ENCODE results near the gene CTNNA3.
A peak's percentile ranks its signal among the peaks of the same experiment; 100 is the strongest.

Gene CTNNA3

GRCh38 chr10:67327626-67328535, 368.1 kb downstream of the CTNNA3 start:
- DNase-seq (ENCODE audit: low spot score), result no peak

- DNase-seq (ENCODE audit: low spot score), result no peak
Measured at GRCh38 chr10:67319976-67320375, 376.0 kb downstream of the CTNNA3 start.

GRCh38 chr10:67308912-67309311, 387.1 kb downstream of the CTNNA3 start:
- no peak for DNase-seq (ENCODE audit: low spot score)

GRCh38 chr10:67306588-67307205, 389.3 kb downstream of the CTNNA3 start:
- DNase-seq (ENCODE audit: low spot score), result no peak

- DNase-seq (ENCODE audit: low spot score), result no peak
Measured at GRCh38 chr10:67302701-67303100, 393.3 kb downstream of the CTNNA3 start.

- DNase-seq (ENCODE audit: low spot score), result no peak
Measured at GRCh38 chr10:67299761-67300160, 396.2 kb downstream of the CTNNA3 start.

- no peak for DNase-seq (ENCODE audit: low spot score)
Measured at GRCh38 chr10:67297637-67298181, 398.3 kb downstream of the CTNNA3 start.

GRCh38 chr10:67296926-67297325, 399.1 kb downstream of the CTNNA3 start:
- no peak for DNase-seq (ENCODE audit: low spot score)

- DNase-seq (ENCODE audit: low spot score), result no peak
Measured at GRCh38 chr10:67288688-67289410, 407.1 kb downstream of the CTNNA3 start.

GRCh38 chr10:67284589-67284988, 411.4 kb downstream of the CTNNA3 start:
- DNase-seq (ENCODE audit: low spot score), result no peak

- DNase-seq (ENCODE audit: low spot score), result no peak
Measured at GRCh38 chr10:67282871-67283270, 413.1 kb downstream of the CTNNA3 start.

GRCh38 chr10:67280405-67280804, 415.6 kb downstream of the CTNNA3 start:
- DNase-seq (ENCODE audit: low spot score), result peak; percentile 49

GRCh38 chr10:67277402-67277801, 418.6 kb downstream of the CTNNA3 start:
- DNase-seq (ENCODE audit: low spot score), result no peak

GRCh38 chr10:67269828-67270227, 426.2 kb downstream of the CTNNA3 start:
- DNase-seq (ENCODE audit: low spot score), result no peak

GRCh38 chr10:67268146-67268545, 427.8 kb downstream of the CTNNA3 start:
- no peak for DNase-seq (ENCODE audit: low spot score)

- no peak for DNase-seq (ENCODE audit: low spot score)
Measured at GRCh38 chr10:67262675-67263074, 433.3 kb downstream of the CTNNA3 start.

GRCh38 chr10:67261300-67261797, 434.6 kb downstream of the CTNNA3 start:
- DNase-seq (ENCODE audit: low spot score), result no peak

- DNase-seq (ENCODE audit: low spot score), result no peak
Measured at GRCh38 chr10:67259319-67259929, 436.6 kb downstream of the CTNNA3 start.

- DNase-seq (ENCODE audit: low spot score), result no peak
Measured at GRCh38 chr10:67257427-67258144, 438.4 kb downstream of the CTNNA3 start.

- no peak for DNase-seq (ENCODE audit: low spot score)
Measured at GRCh38 chr10:67257018-67257417, 439.0 kb downstream of the CTNNA3 start.

- DNase-seq (ENCODE audit: low spot score), result no peak
Measured at GRCh38 chr10:67250686-67251085, 445.3 kb downstream of the CTNNA3 start.

All from ecto neural progenitor cell (in vitro differentiated cells).